ENCODE measurements around the gene IL23R.

- TF ChIP-seq CTCF (IDR thresholded peaks at IDR 0.05) (no peak), POLR2A (IDR thresholded peaks at IDR 0.05) (no peak)
Measured at GRCh38 chr1:67162954-67163353, 3.3 kb upstream of the IL23R start.
